Measurements from ENCODE around the gene DYNC1H1.

GRCh38 chr14:102078831-102079699 is 114.7 kb downstream of the DYNC1H1 start:
- TF ChIP-seq MZF1 (tag by site-specific recombination; IDR thresholded peaks at IDR 0.05; ENCODE audit: borderline replicate concordance) (no peak), ZNF157 (tag by site-specific recombination; IDR thresholded peaks at IDR 0.05) (no peak), ZNF223 (tag by site-specific recombination; IDR thresholded peaks at IDR 0.05) (no peak), ZNF747 (tag by site-specific recombination; IDR thresholded peaks at IDR 0.05) (no peak), ZNF626 (tag by site-specific recombination; IDR thresholded peaks at IDR 0.05) (no peak), ZNF23 (tag by site-specific recombination; IDR thresholded peaks at IDR 0.05; ENCODE audit: borderline replicate concordance) (no peak), ZNF785 (tag by site-specific recombination; IDR thresholded peaks at IDR 0.05) (no peak)
- TF ChIP-seq, protein P1, sequence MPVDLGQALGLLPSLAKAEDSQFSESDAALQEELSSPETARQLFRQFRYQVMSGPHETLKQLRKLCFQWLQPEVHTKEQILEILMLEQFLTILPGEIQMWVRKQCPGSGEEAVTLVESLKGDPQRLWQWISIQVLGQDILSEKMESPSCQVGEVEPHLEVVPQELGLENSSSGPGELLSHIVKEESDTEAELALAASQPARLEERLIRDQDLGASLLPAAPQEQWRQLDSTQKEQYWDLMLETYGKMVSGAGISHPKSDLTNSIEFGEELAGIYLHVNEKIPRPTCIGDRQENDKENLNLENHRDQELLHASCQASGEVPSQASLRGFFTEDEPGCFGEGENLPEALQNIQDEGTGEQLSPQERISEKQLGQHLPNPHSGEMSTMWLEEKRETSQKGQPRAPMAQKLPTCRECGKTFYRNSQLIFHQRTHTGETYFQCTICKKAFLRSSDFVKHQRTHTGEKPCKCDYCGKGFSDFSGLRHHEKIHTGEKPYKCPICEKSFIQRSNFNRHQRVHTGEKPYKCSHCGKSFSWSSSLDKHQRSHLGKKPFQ (tag by site-specific recombination; IDR thresholded peaks at IDR 0.05): no peak
- TF ChIP-seq, protein P2, sequence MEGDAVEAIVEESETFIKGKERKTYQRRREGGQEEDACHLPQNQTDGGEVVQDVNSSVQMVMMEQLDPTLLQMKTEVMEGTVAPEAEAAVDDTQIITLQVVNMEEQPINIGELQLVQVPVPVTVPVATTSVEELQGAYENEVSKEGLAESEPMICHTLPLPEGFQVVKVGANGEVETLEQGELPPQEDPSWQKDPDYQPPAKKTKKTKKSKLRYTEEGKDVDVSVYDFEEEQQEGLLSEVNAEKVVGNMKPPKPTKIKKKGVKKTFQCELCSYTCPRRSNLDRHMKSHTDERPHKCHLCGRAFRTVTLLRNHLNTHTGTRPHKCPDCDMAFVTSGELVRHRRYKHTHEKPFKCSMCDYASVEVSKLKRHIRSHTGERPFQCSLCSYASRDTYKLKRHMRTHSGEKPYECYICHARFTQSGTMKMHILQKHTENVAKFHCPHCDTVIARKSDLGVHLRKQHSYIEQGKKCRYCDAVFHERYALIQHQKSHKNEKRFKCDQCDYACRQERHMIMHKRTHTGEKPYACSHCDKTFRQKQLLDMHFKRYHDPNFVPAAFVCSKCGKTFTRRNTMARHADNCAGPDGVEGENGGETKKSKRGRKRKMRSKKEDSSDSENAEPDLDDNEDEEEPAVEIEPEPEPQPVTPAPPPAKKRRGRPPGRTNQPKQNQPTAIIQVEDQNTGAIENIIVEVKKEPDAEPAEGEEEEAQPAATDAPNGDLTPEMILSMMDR (tag by site-specific recombination; IDR thresholded peaks at IDR 0.05): no peak
